SK-N-SH (cell line): ENCODE measurements around the gene CCDC172.

Source experiments
- TCF12 ChIP-seq: IDR thresholded peaks from 2 replicates; pipeline ENCODE4 v1.4.0; 2012
- TF ChIP-seq, protein P1 (sequence below): IDR thresholded peaks from 2 replicates; pipeline ENCODE4 v1.4.0; 2012; ENCODE audit warnings: low read depth, borderline replicate concordance

DNA sequence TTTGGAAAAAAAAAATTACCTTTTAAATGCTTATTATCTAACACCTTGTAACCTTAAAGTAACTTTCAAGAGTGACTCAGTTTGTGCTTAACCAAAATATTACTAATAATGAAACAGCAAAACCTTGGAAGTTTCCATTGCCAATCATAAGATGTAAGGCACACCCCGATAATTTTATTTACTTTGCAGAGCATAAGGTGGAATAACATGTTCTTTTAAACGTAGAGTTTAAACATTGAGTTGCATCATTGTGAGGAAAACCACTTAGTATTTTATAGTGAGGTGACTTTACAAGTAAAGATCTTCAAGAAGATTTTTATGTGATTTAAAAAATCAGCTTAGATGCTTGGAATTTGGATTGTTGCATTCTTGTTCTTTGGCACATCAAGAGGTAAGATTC is 103.4 kb downstream of the CCDC172 start, which contains the start of gene PNLIPRP3:
- no peak for TF ChIP-seq TCF12
- TF ChIP-seq, protein P1, sequence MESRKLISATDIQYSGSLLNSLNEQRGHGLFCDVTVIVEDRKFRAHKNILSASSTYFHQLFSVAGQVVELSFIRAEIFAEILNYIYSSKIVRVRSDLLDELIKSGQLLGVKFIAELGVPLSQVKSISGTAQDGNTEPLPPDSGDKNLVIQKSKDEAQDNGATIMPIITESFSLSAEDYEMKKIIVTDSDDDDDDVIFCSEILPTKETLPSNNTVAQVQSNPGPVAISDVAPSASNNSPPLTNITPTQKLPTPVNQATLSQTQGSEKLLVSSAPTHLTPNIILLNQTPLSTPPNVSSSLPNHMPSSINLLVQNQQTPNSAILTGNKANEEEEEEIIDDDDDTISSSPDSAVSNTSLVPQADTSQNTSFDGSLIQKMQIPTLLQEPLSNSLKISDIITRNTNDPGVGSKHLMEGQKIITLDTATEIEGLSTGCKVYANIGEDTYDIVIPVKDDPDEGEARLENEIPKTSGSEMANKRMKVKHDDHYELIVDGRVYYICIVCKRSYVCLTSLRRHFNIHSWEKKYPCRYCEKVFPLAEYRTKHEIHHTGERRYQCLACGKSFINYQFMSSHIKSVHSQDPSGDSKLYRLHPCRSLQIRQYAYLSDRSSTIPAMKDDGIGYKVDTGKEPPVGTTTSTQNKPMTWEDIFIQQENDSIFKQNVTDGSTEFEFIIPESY: no peak
